Activated CD8-positive, alpha-beta memory T cell treated with anti-CD3 and anti-CD28 coated beads for 36 hours (primary cell): ENCODE measurements around the gene NFIA. TPM values are rescaled to one million over a fixed set of nuclear protein-coding genes. Genes with fewer than 3 reads are reported as not detected.

ENCODE experiments used
- CTCF ChIA-PET: fragments of 350-600 bp; sonication (Branson Sonifier 250); formaldehyde crosslinking; loops from one replicate; lab custom pipeline; 2021; ENCODE audit warnings: antibody characterized with exemption; lab: Charles Lee
- POLR2A ChIA-PET: fragments of 350-600 bp; sonication (Branson Sonifier 250); formaldehyde crosslinking; loops from one replicate; lab custom pipeline; 2021; ENCODE audit warnings: antibody characterized with exemption; lab: Charles Lee
- total RNA-seq, 2 experiments: library from RNA; stranded (reverse); gene quantifications; one replicate each; pipeline ENCODE4 v1.2.3, GENCODE V29; 2021

NFIA gene
- total RNA-seq, 2 experiments from 2014 or later: 3.6 to 4.8 TPM

GRCh38 chr1:61310057-61310456 lies 227.7 kb downstream of the NFIA start:
- CTCF ChIA-PET: no interaction called here
- POLR2A ChIA-PET: no interaction called here

GRCh38 chr1:61310538-61310937 lies 228.2 kb downstream of the NFIA start:
- CTCF ChIA-PET: no interaction called here
- POLR2A ChIA-PET: no interaction called here

GRCh38 chr1:61313906-61314422 lies 231.6 kb downstream of the NFIA start:
- ChIA-PET CTCF (interaction anchor here (1.8 kb wide), 1 partner anchor 12 kb away, joined by 9 read pairs; no protein-coding TSS in a partner anchor), POLR2A (interaction anchor here (1.0 kb wide), 1 partner anchor 12 kb away, joined by 4 read pairs; no protein-coding TSS in a partner anchor)

- ChIA-PET CTCF (interaction anchor here (1.8 kb wide), 1 partner anchor 13 kb away, joined by 9 read pairs; no protein-coding TSS in a partner anchor), POLR2A (interaction anchor here (0.6 to 1.1 kb wide), 3 partner anchors 13 to 807 kb away, joined by 3 to 4 read pairs (median 3); no protein-coding TSS in a partner anchor)
Observed at GRCh38 chr1:61315011-61315410, 232.7 kb downstream of the NFIA start.

GRCh38 chr1:61316493-61316892 lies 234.1 kb downstream of the NFIA start:
- POLR2A ChIA-PET: no interaction called here
- CTCF ChIA-PET: no interaction called here

- ChIA-PET POLR2A (interaction anchor here (0.7 to 2.2 kb wide), 9 partner anchors 11 to 270 kb away, joined by 3 to 23 read pairs (median 5); no protein-coding TSS in a partner anchor), CTCF (interaction anchor here (0.9 to 1.9 kb wide), 4 partner anchors 17 to 269 kb away, joined by 5 to 11 read pairs (median 6); no protein-coding TSS in a partner anchor)
Observed at GRCh38 chr1:61318319-61319125, 236.2 kb downstream of the NFIA start.

- ChIA-PET CTCF (no interaction called here), POLR2A (interaction anchor here (1.2 to 1.5 kb wide), 2 partner anchors 12 to 13 kb away, joined by 3 read pairs; no protein-coding TSS in a partner anchor)
Observed at GRCh38 chr1:61320575-61320974, 238.2 kb downstream of the NFIA start.

GRCh38 chr1:61322008-61322744 lies 239.8 kb downstream of the NFIA start:
- CTCF ChIA-PET: no interaction called here
- POLR2A ChIA-PET: no interaction called here

GRCh38 chr1:61322769-61323168 lies 240.4 kb downstream of the NFIA start:
- ChIA-PET POLR2A (interaction anchor here (0.7 kb wide), 1 partner anchor 64 kb away, joined by 3 read pairs; no protein-coding TSS in a partner anchor), CTCF (interaction anchor here (1.0 kb wide), 1 partner anchor 52 kb away, joined by 4 read pairs; no protein-coding TSS in a partner anchor)

GRCh38 chr1:61323681-61324328 lies 241.4 kb downstream of the NFIA start:
- POLR2A ChIA-PET: no interaction called here
- CTCF ChIA-PET: interaction anchor here (1.0 kb wide), 1 partner anchor 53 kb away, joined by 4 read pairs; no protein-coding TSS in a partner anchor

- POLR2A ChIA-PET: no interaction called here
- CTCF ChIA-PET: interaction anchor here (1.4 kb wide), 1 partner anchor 24 kb away, joined by 4 read pairs; no protein-coding TSS in a partner anchor
Observed at GRCh38 chr1:61326713-61327112, 244.4 kb downstream of the NFIA start.

GRCh38 chr1:61327436-61327835 lies 245.1 kb downstream of the NFIA start:
- ChIA-PET POLR2A (no interaction called here), CTCF (interaction anchor here (1.4 kb wide), 1 partner anchor 25 kb away, joined by 4 read pairs; no protein-coding TSS in a partner anchor)

GRCh38 chr1:61329556-61329955 lies 247.2 kb downstream of the NFIA start:
- CTCF ChIA-PET: interaction anchor here (0.7 kb wide), 3 partner anchors 60 to 1419 kb away, joined by 3 to 4 read pairs (median 3); no protein-coding TSS in a partner anchor
- POLR2A ChIA-PET: no interaction called here

- CTCF ChIA-PET: no interaction called here
- POLR2A ChIA-PET: no interaction called here
Observed at GRCh38 chr1:61330018-61330417, 247.7 kb downstream of the NFIA start.

GRCh38 chr1:61330571-61330970 lies 248.2 kb downstream of the NFIA start:
- ChIA-PET POLR2A (no interaction called here), CTCF (no interaction called here)

GRCh38 chr1:61332196-61332753 lies 249.9 kb downstream of the NFIA start:
- POLR2A ChIA-PET: interaction anchor here (0.8 to 1.6 kb wide), 5 partner anchors 12 to 61 kb away, joined by 3 to 10 read pairs (median 6); no protein-coding TSS in a partner anchor

GRCh38 chr1:61332796-61333195 lies 250.4 kb downstream of the NFIA start:
- CTCF ChIA-PET: interaction anchor here (1.1 to 1.4 kb wide), 3 partner anchors 26 to 64 kb away, joined by 3 to 7 read pairs (median 6); no protein-coding TSS in a partner anchor
- POLR2A ChIA-PET: interaction anchor here (0.9 to 1.6 kb wide), 4 partner anchors 12 to 62 kb away, joined by 3 to 10 read pairs (median 7); no protein-coding TSS in a partner anchor

More at GRCh38 chr1:61332196-61332753, 249.9 kb downstream of the NFIA start:
- CTCF ChIA-PET: interaction anchor here (1.3 to 1.4 kb wide), 2 partner anchors 25 to 31 kb away, joined by 6 to 7 read pairs; no protein-coding TSS in a partner anchor
